Loucy (cell line): ENCODE data around the gene SZT2.
A peak's percentile ranks its signal among the peaks of the same experiment; 100 is the strongest.
"Not testable (repeated sequence)": the region's sequence is repeated elsewhere in the genome, so short reads cannot be mapped to it uniquely, and the experiment has no call there.

Experiments
- H2AFZ ChIP-seq: fragments of 200-600 bp; sonication (generic); 2 replicates; pipeline ENCODE4 v1.6.0; 2016; ENCODE audit warnings: antibody characterized with exemption, mild to moderate bottlenecking, low read length, moderate library complexity
- H3F3A ChIP-seq: fragments of 200-600 bp; 2 replicates; pipeline ENCODE4 v1.6.0; 2016; ENCODE audit warnings: antibody characterized with exemption, low read depth, mild to moderate bottlenecking
- H3K27me3 ChIP-seq: fragments of 200-600 bp; sonication (generic); 2 replicates; pipeline ENCODE4 v1.6.1; 2014; ENCODE audit warnings: low read length, mild to moderate bottlenecking; ENCODE audit not compliant: insufficient read depth, poor library complexity, severe bottlenecking
- H3K36me3 ChIP-seq: fragments of 200-600 bp; sonication (generic); 2 replicates; pipeline ENCODE4 v1.6.1; 2016; ENCODE audit warnings: low read length; ENCODE audit not compliant: insufficient read depth
- H3K4me1 ChIP-seq: fragments of 200-600 bp; sonication (generic); 2 replicates; pipeline ENCODE4 v1.5.1; 2014; ENCODE audit warnings: low read length, mild to moderate bottlenecking; ENCODE audit not compliant: insufficient read depth, poor library complexity, severe bottlenecking
- H3K4me2 ChIP-seq: fragments of 200-600 bp; sonication (generic); 2 replicates; pipeline ENCODE4 v1.6.0; 2014; ENCODE audit warnings: antibody characterized with exemption, low read length, low read depth, mild to moderate bottlenecking; ENCODE audit not compliant: poor library complexity, severe bottlenecking
- H3K4me3 ChIP-seq: fragments of 200-600 bp; sonication (generic); 2 replicates; pipeline ENCODE4 v1.5.1; 2014; ENCODE audit warnings: low read length, mild to moderate bottlenecking, mixed read lengths; ENCODE audit not compliant: poor library complexity, severe bottlenecking
- H3K79me2 ChIP-seq: fragments of 200-600 bp; sonication (generic); 2 replicates; pipeline ENCODE4 v1.6.1; 2014; ENCODE audit warnings: low read length; ENCODE audit not compliant: insufficient read depth
- H3K9ac ChIP-seq: fragments of 200-600 bp; sonication (generic); 2 replicates; pipeline ENCODE4 v1.6.0; 2014; ENCODE audit warnings: mild to moderate bottlenecking, low read depth, low read length, moderate library complexity; ENCODE audit not compliant: poor library complexity, severe bottlenecking
- H3K9me2 ChIP-seq: fragments of 200-600 bp; sonication (generic); replicated peaks from 2 replicates; pipeline ENCODE4 v1.6.1; 2016; ENCODE audit warnings: low read depth, low read length, mixed read lengths
- H3K9me3 ChIP-seq: fragments of 200-600 bp; sonication (generic); 2 replicates; pipeline ENCODE4 v1.6.1; 2014; ENCODE audit warnings: mild to moderate bottlenecking, antibody characterized with exemption, low read length, low read depth; ENCODE audit not compliant: insufficient read depth
- H4K20me1 ChIP-seq: fragments of 200-600 bp; sonication (generic); 2 replicates; pipeline ENCODE4 v1.6.0; 2014; ENCODE audit warnings: antibody characterized with exemption, low read length, mild to moderate bottlenecking; ENCODE audit not compliant: insufficient read depth, poor library complexity, severe bottlenecking
- EZH2phosphoT487 ChIP-seq: fragments of 200-600 bp; IDR thresholded peaks from 2 replicates; pipeline ENCODE4 v1.6.1; 2018; ENCODE audit warnings: antibody characterized with exemption, mild to moderate bottlenecking, moderate library complexity, borderline replicate concordance
- TF ChIP-seq, protein P1 (sequence below): fragments of 200-600 bp; sonication (generic); conservative IDR thresholded peaks from 2 replicates; pipeline ENCODE4 v1.5.1; 2014; ENCODE audit warnings: mild to moderate bottlenecking, antibody characterized with exemption, low read length

The SZT2 gene

DNA sequence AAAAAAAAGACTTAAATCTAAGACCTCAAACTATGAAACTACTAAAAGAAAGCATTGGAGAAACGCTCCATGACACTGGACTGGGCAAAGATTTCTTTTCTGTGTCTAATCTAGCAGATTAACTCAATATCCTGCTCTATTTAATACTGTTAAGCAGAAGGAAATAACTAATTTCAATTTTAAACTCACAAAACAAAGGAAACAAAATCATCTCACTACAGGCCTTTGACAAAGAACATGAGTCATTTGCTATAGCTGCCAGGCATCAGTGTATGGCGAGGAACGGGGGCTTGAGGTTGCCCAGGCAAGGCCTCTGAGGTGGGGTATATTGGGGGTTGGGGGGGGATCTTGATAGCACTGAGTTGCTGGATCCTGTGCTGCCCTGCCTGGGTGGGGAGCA lies 20.9 kb downstream of the SZT2 start:
- Histone ChIP-seq H3K27me3 (no peaks in the 10 kb centered on the region), H4K20me1 (no peaks in the 10 kb centered on the region), H3K4me1 (no peaks in the 10 kb centered on the region), H3F3A (no peaks in the 10 kb centered on the region), H3K9me2 (no peaks in the 10 kb centered on the region), H3K79me2 (no peaks in the 10 kb centered on the region), H3K9ac (no peak overlapping the region), H3K4me2 (no peak overlapping the region), H2AFZ (no peak overlapping the region), H3K4me3 (no peak overlapping the region), H3K9me3 (no peaks in the 10 kb centered on the region), H3K36me3 (peaks cover 9% of the 10 kb centered on the region; the same call in 1 of the 2 replicates)
- no peak for TF ChIP-seq EZH2phosphoT487
- TF ChIP-seq, protein P1, sequence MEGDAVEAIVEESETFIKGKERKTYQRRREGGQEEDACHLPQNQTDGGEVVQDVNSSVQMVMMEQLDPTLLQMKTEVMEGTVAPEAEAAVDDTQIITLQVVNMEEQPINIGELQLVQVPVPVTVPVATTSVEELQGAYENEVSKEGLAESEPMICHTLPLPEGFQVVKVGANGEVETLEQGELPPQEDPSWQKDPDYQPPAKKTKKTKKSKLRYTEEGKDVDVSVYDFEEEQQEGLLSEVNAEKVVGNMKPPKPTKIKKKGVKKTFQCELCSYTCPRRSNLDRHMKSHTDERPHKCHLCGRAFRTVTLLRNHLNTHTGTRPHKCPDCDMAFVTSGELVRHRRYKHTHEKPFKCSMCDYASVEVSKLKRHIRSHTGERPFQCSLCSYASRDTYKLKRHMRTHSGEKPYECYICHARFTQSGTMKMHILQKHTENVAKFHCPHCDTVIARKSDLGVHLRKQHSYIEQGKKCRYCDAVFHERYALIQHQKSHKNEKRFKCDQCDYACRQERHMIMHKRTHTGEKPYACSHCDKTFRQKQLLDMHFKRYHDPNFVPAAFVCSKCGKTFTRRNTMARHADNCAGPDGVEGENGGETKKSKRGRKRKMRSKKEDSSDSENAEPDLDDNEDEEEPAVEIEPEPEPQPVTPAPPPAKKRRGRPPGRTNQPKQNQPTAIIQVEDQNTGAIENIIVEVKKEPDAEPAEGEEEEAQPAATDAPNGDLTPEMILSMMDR, result no peak

DNA sequence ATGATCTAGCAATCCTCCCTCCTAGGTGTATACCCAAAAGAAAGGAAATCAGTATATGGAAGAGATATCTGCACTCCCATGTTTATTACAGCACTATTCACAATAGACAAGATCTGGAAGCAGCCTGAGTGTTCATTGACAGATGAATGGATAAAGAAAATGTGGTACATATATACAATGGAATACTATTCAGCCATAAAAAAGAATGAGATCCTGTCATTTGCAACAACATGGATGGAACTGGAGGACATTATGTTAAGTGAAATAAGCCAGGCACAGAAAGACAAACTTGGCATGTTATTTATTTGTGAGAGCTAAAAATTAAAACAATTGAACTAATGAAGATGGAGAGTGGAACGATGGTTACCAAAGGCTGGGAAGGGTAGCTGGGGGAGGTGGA lies 23.7 kb downstream of the SZT2 start:
- not testable (repeated sequence) for H3K36me3 ChIP-seq, H3K4me1 ChIP-seq, H3K4me2 ChIP-seq, H4K20me1 ChIP-seq, H3K4me3 ChIP-seq, H3K27me3 ChIP-seq, H2AFZ ChIP-seq, H3K9me3 ChIP-seq, H3K9me2 ChIP-seq, H3K79me2 ChIP-seq, H3K9ac ChIP-seq, H3F3A ChIP-seq

DNA sequence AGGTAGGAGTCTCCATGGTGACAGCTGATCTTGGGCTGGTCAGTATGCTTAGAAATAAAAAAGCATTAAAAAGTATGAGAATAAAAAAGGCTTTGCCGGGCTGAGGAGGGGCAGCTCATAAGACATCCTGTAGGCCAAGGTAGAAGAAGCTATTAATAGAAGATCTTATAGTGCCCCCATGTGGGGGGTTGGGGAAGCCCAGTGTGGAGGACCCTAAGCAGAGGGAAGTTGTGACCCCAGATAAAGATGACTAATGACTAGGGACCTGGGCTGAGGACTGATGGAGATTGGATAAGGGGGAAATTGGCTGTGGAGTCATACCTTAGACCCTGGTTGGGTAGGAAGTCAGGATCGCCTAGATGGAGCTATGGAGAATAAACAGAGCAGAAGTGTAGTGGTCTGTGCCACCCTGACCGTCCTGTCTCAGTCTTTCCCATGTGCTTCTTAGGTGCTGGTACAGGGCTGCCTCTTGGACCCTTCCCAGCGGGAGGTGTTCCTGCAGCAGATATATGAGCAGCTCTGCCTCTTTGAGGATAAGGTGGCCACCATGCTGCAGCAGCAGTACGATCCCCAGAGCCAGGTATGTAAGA lies 25.0 kb downstream of the SZT2 start:
- no peaks in the 10 kb centered on the region for H3K79me2 ChIP-seq
- H3F3A ChIP-seq, result no peaks in the 10 kb centered on the region
- no peaks in the 10 kb centered on the region for H3K9me2 ChIP-seq
- no peak overlapping the region for H2AFZ ChIP-seq
- no peaks in the 10 kb centered on the region for H3K9me3 ChIP-seq
- no peak overlapping the region for H3K4me2 ChIP-seq
- peaks cover 13% of the 10 kb centered on the region; the same call in 1 of the 2 replicates for H3K36me3 ChIP-seq
- H4K20me1 ChIP-seq, result no peaks in the 10 kb centered on the region
- no peaks in the 10 kb centered on the region for H3K4me1 ChIP-seq
- no peak for TF ChIP-seq EZH2phosphoT487
- TF ChIP-seq, protein P1, result peak; percentile 83
- no peak overlapping the region for H3K9ac ChIP-seq
- H3K27me3 ChIP-seq, result no peaks in the 10 kb centered on the region
- H3K4me3 ChIP-seq, result no peak overlapping the region

DNA sequence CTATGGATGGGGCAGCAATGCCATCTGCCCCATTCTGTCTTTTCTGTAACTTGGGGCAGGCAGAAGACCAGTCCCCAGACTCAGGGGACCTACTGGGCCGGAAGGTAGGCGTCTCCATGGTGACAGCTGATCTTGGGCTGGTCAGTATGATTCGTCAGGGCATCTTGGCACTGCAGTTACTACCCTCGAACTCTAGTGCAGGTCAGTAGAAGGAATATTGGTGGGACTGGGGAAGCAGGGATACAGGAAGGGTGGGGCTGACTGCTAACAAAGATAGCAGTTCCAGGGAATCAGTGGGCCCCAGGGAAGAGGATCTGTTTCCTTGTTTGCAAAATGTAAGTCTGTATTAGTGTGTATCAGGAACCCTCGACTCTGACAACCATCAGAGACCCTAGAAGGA lies 26.2 kb downstream of the SZT2 start:
- peaks cover 25% of the 10 kb centered on the region; the same call in 1 of the 2 replicates for H3K36me3 ChIP-seq
- no peaks in the 10 kb centered on the region for H3F3A ChIP-seq

More for the DNA sequence above, 26.2 kb downstream of the SZT2 start:
- no peaks in the 10 kb centered on the region for H3K27me3 ChIP-seq
- no peak overlapping the region for H2AFZ ChIP-seq
- H3K4me1 ChIP-seq, result no peaks in the 10 kb centered on the region
- no peak for TF ChIP-seq EZH2phosphoT487
- TF ChIP-seq, protein P1, result no peak
- H3K9me2 ChIP-seq, result no peaks in the 10 kb centered on the region
- no peak overlapping the region for H3K4me3 ChIP-seq
- H3K79me2 ChIP-seq, result no peaks in the 10 kb centered on the region
- H3K4me2 ChIP-seq, result no peak overlapping the region
- no peaks in the 10 kb centered on the region for H3K9me3 ChIP-seq
- no peaks in the 10 kb centered on the region for H4K20me1 ChIP-seq
- no peak overlapping the region for H3K9ac ChIP-seq
